IMR-90 (cell line): ENCODE data around the gene BCAS3.

Experiments
- CEBPB ChIP-seq: IDR thresholded peaks from 2 replicates; pipeline ENCODE4 v1.6.1; 2012; ENCODE audit warnings: low read depth, low read length, improper control_type of control experiment
- CHD1 ChIP-seq: IDR thresholded peaks from 2 replicates; pipeline ENCODE4 v1.6.1; 2012; ENCODE audit warnings: low read depth, low read length, improper control_type of control experiment
- FOS ChIP-seq: fragments of 150-350 bp; IDR thresholded peaks from 2 replicates; pipeline ENCODE4 v1.6.1; 2016; ENCODE audit warnings: low read depth, low read length
- MAFK ChIP-seq: IDR thresholded peaks from 2 replicates; pipeline ENCODE4 v1.6.1; 2012; ENCODE audit warnings: low read depth, low read length, improper control_type of control experiment
- NFE2L2 ChIP-seq: fragments of 150-350 bp; IDR thresholded peaks from 2 replicates; pipeline ENCODE4 v1.6.1; 2016; ENCODE audit warnings: low read depth, mild to moderate bottlenecking, low read length
- POLR2A ChIP-seq: IDR thresholded peaks from 2 replicates; pipeline ENCODE4 v1.6.1; 2012; ENCODE audit warnings: mild to moderate bottlenecking, low read depth, low read length
- RAD21 ChIP-seq: IDR thresholded peaks from 2 replicates; pipeline ENCODE4 v1.6.1; 2012; ENCODE audit warnings: low read length, improper control_type of control experiment
- RCOR1 ChIP-seq: IDR thresholded peaks from 2 replicates; pipeline ENCODE4 v1.6.1; 2012; ENCODE audit warnings: mild to moderate bottlenecking, low read length, improper control_type of control experiment; ENCODE audit not compliant: insufficient replicate concordance
- RFX5 ChIP-seq: IDR thresholded peaks from 2 replicates; pipeline ENCODE4 v1.8.0; 2012; ENCODE audit warnings: low read depth, mild to moderate bottlenecking, low read length, moderate library complexity
- SMC3 ChIP-seq: fragments of 150-350 bp; IDR thresholded peaks from 2 replicates; pipeline ENCODE4 v1.6.1; 2016; ENCODE audit warnings: low read depth, mild to moderate bottlenecking, antibody characterized with exemption, low read length, moderate library complexity
- TF ChIP-seq, protein P1 (sequence below): conservative IDR thresholded peaks from 2 replicates; pipeline ENCODE4 v1.5.1; 2012; ENCODE audit warnings: mild to moderate bottlenecking, low read depth, low read length, improper control_type of control experiment
- TF ChIP-seq, protein P2 (sequence below): fragments of 150-350 bp; IDR thresholded peaks from 2 replicates; pipeline ENCODE4 v1.6.1; 2017; ENCODE audit warnings: mild to moderate bottlenecking, antibody characterized with exemption, low read length, low read depth
- TF ChIP-seq, protein P3 (sequence below): fragments of 150-350 bp; IDR thresholded peaks from 2 replicates; pipeline ENCODE4 v1.6.1; 2016; ENCODE audit warnings: low read depth, mild to moderate bottlenecking, low read length, moderate library complexity, borderline replicate concordance

DNA sequence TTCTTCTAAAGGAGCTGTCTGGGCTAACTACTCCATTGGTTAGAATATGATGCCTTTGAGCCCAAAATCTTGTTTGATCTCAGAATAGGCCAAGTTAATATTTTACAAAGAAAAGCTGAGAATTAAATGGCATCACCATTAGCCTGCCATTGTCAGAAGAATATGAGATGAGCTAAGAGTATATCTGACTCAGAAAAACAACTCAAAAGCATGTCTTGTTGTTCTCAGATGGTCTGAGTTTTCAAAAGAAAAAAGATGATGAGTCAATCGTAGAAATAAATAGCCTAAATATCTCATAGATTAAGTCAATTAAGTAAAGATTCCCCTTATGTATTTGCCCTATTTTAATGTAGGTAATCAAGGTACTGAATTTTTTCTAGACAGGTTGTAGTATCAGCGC, 524.9 kb downstream of the BCAS3 start:
- TF ChIP-seq, protein P1, sequence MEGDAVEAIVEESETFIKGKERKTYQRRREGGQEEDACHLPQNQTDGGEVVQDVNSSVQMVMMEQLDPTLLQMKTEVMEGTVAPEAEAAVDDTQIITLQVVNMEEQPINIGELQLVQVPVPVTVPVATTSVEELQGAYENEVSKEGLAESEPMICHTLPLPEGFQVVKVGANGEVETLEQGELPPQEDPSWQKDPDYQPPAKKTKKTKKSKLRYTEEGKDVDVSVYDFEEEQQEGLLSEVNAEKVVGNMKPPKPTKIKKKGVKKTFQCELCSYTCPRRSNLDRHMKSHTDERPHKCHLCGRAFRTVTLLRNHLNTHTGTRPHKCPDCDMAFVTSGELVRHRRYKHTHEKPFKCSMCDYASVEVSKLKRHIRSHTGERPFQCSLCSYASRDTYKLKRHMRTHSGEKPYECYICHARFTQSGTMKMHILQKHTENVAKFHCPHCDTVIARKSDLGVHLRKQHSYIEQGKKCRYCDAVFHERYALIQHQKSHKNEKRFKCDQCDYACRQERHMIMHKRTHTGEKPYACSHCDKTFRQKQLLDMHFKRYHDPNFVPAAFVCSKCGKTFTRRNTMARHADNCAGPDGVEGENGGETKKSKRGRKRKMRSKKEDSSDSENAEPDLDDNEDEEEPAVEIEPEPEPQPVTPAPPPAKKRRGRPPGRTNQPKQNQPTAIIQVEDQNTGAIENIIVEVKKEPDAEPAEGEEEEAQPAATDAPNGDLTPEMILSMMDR = no peak
- no peak for TF ChIP-seq POLR2A
- TF ChIP-seq RFX5 = no peak
- no peak for TF ChIP-seq RAD21
- no peak for TF ChIP-seq SMC3
- TF ChIP-seq, protein P2, sequence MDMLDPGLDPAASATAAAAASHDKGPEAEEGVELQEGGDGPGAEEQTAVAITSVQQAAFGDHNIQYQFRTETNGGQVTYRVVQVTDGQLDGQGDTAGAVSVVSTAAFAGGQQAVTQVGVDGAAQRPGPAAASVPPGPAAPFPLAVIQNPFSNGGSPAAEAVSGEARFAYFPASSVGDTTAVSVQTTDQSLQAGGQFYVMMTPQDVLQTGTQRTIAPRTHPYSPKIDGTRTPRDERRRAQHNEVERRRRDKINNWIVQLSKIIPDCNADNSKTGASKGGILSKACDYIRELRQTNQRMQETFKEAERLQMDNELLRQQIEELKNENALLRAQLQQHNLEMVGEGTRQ = no peak
- TF ChIP-seq FOS = peak; percentile 43; the same call in 1 of the 2 replicates
- TF ChIP-seq RCOR1 = no peak
- TF ChIP-seq, protein P3, sequence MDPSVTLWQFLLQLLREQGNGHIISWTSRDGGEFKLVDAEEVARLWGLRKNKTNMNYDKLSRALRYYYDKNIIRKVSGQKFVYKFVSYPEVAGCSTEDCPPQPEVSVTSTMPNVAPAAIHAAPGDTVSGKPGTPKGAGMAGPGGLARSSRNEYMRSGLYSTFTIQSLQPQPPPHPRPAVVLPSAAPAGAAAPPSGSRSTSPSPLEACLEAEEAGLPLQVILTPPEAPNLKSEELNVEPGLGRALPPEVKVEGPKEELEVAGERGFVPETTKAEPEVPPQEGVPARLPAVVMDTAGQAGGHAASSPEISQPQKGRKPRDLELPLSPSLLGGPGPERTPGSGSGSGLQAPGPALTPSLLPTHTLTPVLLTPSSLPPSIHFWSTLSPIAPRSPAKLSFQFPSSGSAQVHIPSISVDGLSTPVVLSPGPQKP = no peak
- TF ChIP-seq CHD1 = no peak
- TF ChIP-seq MAFK = no peak
- TF ChIP-seq NFE2L2 = no peak
- TF ChIP-seq CEBPB = no peak
